Skin epidermis (tissue), 12 donors: ENCODE data around the gene IL17RA.
A peak's percentile ranks its signal among the peaks of the same experiment; 100 is the strongest.

Experiments used
- H3K27ac ChIP-seq, 21 experiments: fragments of 200-600 bp; sonication (generic) in 11 of 21; one replicate each; pipeline ENCODE4 v1.5.0; 2020; ENCODE audit warnings: mild to moderate bottlenecking in 3 of 21, inconsistent platforms in 2 of 21, moderate library complexity in 2 of 21
- H3K4me3 ChIP-seq, 7 experiments: fragments of 200-600 bp; sonication (generic) in 2 of 7; one replicate each; pipeline ENCODE4 v1.5.0; 2020; ENCODE audit warnings: inconsistent platforms in 2 of 7, mild to moderate bottlenecking in 2 of 7, moderate library complexity in 1 of 7

IL17RA gene

GRCh38 chr22:17104336-17104935 is 19.6 kb downstream of the IL17RA start:
- Histone ChIP-seq H3K27ac (no peak overlapping the region), H3K4me3 (no peak overlapping the region)

GRCh38 chr22:17105143-17106129 is 20.6 kb downstream of the IL17RA start:
- Histone ChIP-seq H3K27ac (peak overlapping the region in 2 of 21 experiments; percentile 66 to 76), H3K4me3 (no peak overlapping the region)

- no peak overlapping the region for H3K4me3 ChIP-seq
- peak overlapping the region in 7 of 21 experiments; percentile 2 to 76 (median 33) for H3K27ac ChIP-seq
Observed at GRCh38 chr22:17106161-17106784, 21.5 kb downstream of the IL17RA start.

GRCh38 chr22:17106785-17107546 is 22.2 kb downstream of the IL17RA start:
- Histone ChIP-seq H3K4me3 (no peak overlapping the region), H3K27ac (peak overlapping the region in 8 of 21 experiments; percentile 1 to 76 (median 40))

DNA sequence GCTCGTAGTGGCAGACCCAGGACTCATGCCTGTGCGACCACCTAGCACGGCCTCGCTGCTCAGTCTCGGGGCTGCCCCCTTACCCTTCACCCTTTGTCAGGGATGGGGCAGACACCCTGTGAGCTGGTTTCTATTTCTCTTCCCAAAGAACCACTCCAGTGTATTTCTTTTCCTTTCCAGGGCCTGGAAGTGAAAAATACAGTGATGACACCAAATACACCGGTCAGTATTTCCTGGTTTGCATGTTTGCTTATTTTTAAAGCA is 22.7 kb downstream of the IL17RA start:
- Histone ChIP-seq H3K4me3 (no peak overlapping the region), H3K27ac (peak overlapping the region in 7 of 21 experiments; percentile 1 to 76 (median 19))

- peak overlapping the region in 4 of 21 experiments; percentile 1 to 76 (median 38) for H3K27ac ChIP-seq
- no peak overlapping the region for H3K4me3 ChIP-seq
Observed at GRCh38 chr22:17108256-17109112, 23.7 kb downstream of the IL17RA start.

GRCh38 chr22:17109113-17109865 is 24.5 kb downstream of the IL17RA start:
- Histone ChIP-seq H3K27ac (no peak overlapping the region), H3K4me3 (no peak overlapping the region)

DNA sequence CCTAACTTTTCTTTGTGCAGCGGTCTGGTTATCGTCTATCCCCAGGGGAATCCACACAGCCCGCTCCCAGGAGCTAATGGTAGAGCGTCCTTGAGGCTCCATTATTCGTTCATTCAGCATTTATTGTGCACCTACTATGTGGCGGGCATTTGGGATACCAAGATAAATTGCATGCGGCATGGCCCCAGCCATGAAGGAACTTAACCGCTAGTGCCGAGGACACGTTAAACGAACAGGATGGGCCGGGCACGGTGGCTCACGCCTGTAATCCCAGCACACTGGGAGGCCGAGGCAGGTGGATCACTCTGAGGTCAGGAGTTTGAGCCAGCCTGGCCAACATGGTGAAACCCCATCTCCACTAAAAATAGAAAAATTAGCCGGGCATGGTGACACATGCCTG is 25.2 kb downstream of the IL17RA start:
- H3K27ac ChIP-seq, result no peak overlapping the region
- no peak overlapping the region for H3K4me3 ChIP-seq

- Histone ChIP-seq H3K4me3 (no peak overlapping the region), H3K27ac (no peak overlapping the region)
Observed at GRCh38 chr22:17110791-17111550, 26.2 kb downstream of the IL17RA start.

GRCh38 chr22:17112491-17113042 is 27.8 kb downstream of the IL17RA start:
- H3K27ac ChIP-seq, result no peak overlapping the region

DNA sequence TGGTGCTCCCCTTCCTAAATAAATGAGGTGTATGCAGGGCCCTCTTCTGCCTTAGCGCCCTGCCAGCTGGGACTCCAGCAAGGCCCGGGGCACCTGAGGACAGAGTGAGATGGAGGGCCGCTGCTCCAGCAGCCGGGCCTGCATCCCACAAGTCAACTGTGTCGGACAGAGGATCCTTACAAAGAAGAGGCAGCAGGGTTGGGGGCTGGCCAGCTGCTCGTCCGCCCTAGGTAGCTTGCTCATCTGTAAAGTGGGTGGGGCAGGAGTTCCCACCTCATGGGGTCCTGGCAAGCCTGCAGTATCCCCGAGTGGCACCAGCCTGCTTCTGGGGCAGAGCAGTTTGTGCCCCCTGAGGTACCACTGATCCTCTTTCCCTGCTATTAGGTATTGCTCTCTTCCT is 28.8 kb downstream of the IL17RA start:
- no peak overlapping the region for H3K27ac ChIP-seq
- H3K4me3 ChIP-seq, result no peak overlapping the region

More at GRCh38 chr22:17112491-17113042, 27.8 kb downstream of the IL17RA start:
- H3K4me3 ChIP-seq, result no peak overlapping the region

DNA sequence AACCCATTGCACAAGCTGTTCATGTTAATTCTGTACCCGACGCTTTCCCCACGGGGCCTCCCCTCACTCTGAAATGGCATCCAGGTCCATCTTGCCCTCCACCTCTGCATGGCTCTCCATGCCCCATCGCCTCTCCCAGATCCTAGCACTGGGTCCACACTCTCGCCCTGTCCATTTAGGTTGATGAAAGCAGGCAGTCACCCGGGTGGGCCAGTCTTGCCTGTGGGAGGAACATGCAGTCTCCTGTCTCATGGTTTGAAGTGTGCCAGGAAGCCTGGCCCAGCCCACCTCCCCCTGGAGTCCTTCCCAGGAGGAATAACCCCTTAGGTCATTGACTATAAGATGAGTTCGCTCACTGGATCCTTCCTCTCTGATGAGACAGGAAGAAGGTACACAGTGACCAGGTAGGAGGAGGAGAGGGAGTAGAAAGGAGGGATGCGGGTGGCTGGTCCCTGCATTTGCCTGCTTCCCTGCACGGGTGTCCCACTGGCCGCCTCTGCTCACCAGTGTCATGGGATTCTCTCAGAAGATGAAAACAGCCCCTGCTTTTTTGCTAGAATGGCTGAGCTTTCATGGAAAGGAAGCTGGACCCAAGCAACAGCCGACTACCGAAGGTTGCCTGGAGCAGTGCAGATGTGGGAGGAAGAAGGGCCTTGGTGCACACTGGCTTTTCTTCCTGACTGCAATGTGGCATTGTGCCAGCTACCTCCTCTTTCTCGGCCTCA is 29.5 kb downstream of the IL17RA start:
- no peak overlapping the region for H3K4me3 ChIP-seq
- no peak overlapping the region for H3K27ac ChIP-seq

GRCh38 chr22:17114898-17115235 is 30.1 kb downstream of the IL17RA start:
- no peak overlapping the region for H3K4me3 ChIP-seq
- no peak overlapping the region for H3K27ac ChIP-seq

GRCh38 chr22:17115236-17115635 is 30.4 kb downstream of the IL17RA start:
- Histone ChIP-seq H3K27ac (no peak overlapping the region), H3K4me3 (no peak overlapping the region)

GRCh38 chr22:17115945-17116565 is 31.3 kb downstream of the IL17RA start:
- Histone ChIP-seq H3K27ac (peak overlapping the region in 3 of 21 experiments; percentile 25 to 48 (median 31)), H3K4me3 (no peak overlapping the region)

DNA sequence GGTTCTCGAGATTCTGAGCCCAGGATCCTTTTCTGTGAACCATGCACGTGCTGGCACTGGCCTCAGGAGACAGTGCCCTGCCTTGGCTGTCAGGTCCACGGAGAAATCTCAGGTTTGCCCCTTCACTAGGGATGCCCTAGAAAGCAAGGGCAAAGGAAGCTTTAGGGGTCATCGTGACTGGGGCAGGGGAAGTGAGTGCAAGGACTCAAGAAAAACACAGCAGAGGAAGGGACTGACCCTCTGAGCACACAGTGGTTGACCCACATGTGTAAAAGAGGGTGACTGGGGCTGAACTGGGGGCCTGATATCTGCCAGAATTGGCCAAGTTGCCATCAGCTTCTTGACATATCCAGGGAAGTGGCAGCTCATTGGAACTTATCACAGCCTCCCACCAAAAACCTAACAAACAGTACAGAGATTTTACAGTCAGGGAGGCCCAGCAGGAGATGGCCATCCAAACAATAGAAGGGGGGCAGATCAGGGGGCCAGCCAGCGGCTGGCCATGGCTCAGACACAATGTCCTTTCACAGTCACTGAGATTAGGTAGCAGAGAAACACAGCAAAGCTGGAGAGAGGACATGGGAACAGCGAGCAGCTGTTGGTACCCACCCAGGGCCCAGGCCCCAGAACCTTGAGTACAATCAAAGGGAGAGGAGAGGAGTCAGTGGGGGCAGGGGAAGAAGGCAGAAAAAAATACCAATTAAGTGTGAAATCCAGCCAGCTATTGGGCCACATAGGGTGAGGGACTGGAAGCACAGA is 32.0 kb downstream of the IL17RA start:
- Histone ChIP-seq H3K27ac (peak overlapping the region in 3 of 21 experiments; percentile 25 to 48 (median 31)), H3K4me3 (no peak overlapping the region)
